Psoas muscle (tissue), 8 donors: ENCODE measurements around the gene HECA. TPM values are rescaled to one million over a fixed set of nuclear protein-coding genes. Genes with fewer than 3 reads are reported as not detected.

Experiments
- ATAC-seq, 4 donors: fragments of 200-7000 bp; cut with Tn5 transposase; one replicate each; pipeline ENCODE4 v1.9.1; 2020; ENCODE audit warnings: moderate library complexity in 3 of 4, mild to moderate bottlenecking in 2 of 4
- DNase-seq, 2 donors: peaks; one replicate each; pipeline ENCODE4 v3.0.0-alpha.2; 2020
- H3K27ac ChIP-seq: fragments of 200-600 bp; one replicate; pipeline ENCODE4 v1.8.0; 2022
- H3K27me3 ChIP-seq, 3 donors: fragments of 200-600 bp in 1 of 3; one replicate each; pipeline versions ENCODE4 v1.6.1 to v1.8.0; 2013 to 2022; ENCODE audit warnings: low read length in 2 of 3, mild to moderate bottlenecking in 2 of 3, moderate library complexity in 1 of 3; ENCODE audit not compliant: insufficient read depth in 3 of 3
- H3K36me3 ChIP-seq, 2 donors: fragments of 200-600 bp in 1 of 2; one replicate each; pipeline versions ENCODE4 v1.6.1 to v1.8.0; 2013 to 2022; ENCODE audit warnings: low read depth in 1 of 2, mild to moderate bottlenecking in 1 of 2, moderate library complexity in 1 of 2; ENCODE audit not compliant: insufficient read depth in 1 of 2
- H3K4me1 ChIP-seq: fragments of 200-600 bp; one replicate; pipeline ENCODE4 v1.8.0; 2022
- H3K4me3 ChIP-seq: fragments of 200-600 bp; one replicate; pipeline ENCODE4 v1.8.0; 2022; ENCODE audit warnings: mild to moderate bottlenecking
- H3K9me3 ChIP-seq: fragments of 200-600 bp; one replicate; pipeline ENCODE4 v1.8.0; 2022
- WGBS, 3 donors: extraction: QIAGEN DNeasy Blood & Tissue Kit; methylation state at CpG; one replicate each; pipeline versions ENCODE4 v1.1.6 to v1.1.7; 2013; 5-methylcytosine and 5-hydroxymethylcytosine counted together
- intact Hi-C, 2 donors: fragments of 100-400 bp; cut with DNase I; formaldehyde crosslinking; loops; one replicate each; pipeline versions ENCODE4 v1.11.0 to v1.14.2; 2022
- polyA plus RNA-seq, 3 donors: library from polyadenylated mRNA; stranded (reverse); fragments of 200-250 nt; gene quantifications; one replicate each; pipeline ENCODE4 v1.2.3, GENCODE V29; 2013
- total RNA-seq, 4 donors: library from RNA; stranded (reverse); fragmentation: NEBNext Ultra II Directional in 2 of 4; extraction: Animal tissue kit (Norgen Biotek cat#: 25700) in 2 of 4; gene quantifications; one replicate each; pipeline versions ENCODE4 v1.2.1 to v1.2.4, GENCODE V29; 2021 to 2023
- TF ChIP-seq, protein P1 (sequence below): fragments of 200-600 bp; IDR thresholded peaks from one replicate; pipeline ENCODE4 v1.8.0; 2022; ENCODE audit warnings: antibody characterized with exemption
- donor health status: healthy with polysubstance abuse.
- donor health status: DM: no; HTN: no; CAD: no; lungs with moderate emphysema.
- donor health status: Bipolar disorder and iron deficiency.
- donor health status: healthy.
- donor health status: DM: yes; HTN: yes; CAD: no.
- donor health status: DM: no; HTN: no; CAD: no.
- donor health status: DM: no; HTN: no; CAD: no.
- donor health status: DM: yes; HTN: yes; CAD: no.

HECA gene
- total and polyA plus RNA-seq, 7 donors = 4.5 to 39.7 (median 32.5) TPM

DNA sequence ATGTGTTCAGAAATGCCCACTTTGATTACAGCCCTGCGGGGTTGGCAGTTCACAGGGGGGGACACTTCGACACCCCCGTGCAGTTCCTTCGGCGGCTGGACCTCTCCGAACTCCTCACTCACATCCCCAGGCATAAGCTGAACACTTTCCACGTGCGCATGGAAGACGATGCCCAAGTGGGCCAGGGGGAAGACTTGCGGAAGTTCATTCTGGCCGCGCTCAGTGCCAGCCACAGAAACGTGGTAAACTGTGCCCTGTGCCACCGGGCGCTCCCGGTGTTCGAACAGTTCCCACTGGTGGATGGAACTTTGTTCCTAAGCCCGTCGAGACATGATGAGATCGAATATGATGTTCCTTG is 32.1 kb downstream of the HECA start:
- DNase-seq (no peak), ATAC-seq (no peak)
- Histone ChIP-seq H3K4me3 (no peak overlapping the region), H3K27me3 (no peaks in the 10 kb centered on the region), H3K9me3 (no peaks in the 10 kb centered on the region), H3K4me1 (peaks cover 7% of the 10 kb centered on the region), H3K36me3 (peaks cover 0 to 19% of the 10 kb centered on the region in 2 donors), H3K27ac (no peak overlapping the region)
- intact Hi-C loops = no loop called here
- TF ChIP-seq, protein P1, sequence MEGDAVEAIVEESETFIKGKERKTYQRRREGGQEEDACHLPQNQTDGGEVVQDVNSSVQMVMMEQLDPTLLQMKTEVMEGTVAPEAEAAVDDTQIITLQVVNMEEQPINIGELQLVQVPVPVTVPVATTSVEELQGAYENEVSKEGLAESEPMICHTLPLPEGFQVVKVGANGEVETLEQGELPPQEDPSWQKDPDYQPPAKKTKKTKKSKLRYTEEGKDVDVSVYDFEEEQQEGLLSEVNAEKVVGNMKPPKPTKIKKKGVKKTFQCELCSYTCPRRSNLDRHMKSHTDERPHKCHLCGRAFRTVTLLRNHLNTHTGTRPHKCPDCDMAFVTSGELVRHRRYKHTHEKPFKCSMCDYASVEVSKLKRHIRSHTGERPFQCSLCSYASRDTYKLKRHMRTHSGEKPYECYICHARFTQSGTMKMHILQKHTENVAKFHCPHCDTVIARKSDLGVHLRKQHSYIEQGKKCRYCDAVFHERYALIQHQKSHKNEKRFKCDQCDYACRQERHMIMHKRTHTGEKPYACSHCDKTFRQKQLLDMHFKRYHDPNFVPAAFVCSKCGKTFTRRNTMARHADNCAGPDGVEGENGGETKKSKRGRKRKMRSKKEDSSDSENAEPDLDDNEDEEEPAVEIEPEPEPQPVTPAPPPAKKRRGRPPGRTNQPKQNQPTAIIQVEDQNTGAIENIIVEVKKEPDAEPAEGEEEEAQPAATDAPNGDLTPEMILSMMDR = no peak
- WGBS, 3 donors = 95 to 97% (median 96%) methylated on average over 20 of the region's 20 CpGs

DNA sequence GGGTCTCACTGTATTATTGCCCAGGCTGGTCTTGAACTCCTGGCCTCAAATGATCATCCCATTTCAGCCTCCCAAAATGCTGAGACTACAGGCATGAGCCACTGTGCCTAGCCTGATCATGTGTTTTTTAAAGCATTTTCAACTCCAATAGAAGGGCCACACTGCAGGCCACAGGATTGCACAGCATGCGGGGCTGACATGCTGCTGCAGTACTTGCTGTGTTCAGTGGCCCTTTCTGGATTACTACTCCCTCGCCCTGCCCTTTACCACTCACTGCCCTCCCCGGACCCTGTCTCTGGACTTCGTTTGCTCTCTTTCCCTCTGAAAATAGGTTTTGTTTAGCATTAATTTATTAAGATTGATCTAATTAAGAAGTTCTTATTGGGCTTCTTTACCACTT is 37.3 kb downstream of the HECA start:
- DNase-seq (no peak), ATAC-seq (no peak)
- no peaks in the 10 kb centered on the region for H3K27me3 ChIP-seq
- H3K4me3 ChIP-seq = no peak overlapping the region
- intact Hi-C loops = no loop called here
- no peaks in the 10 kb centered on the region for H3K4me1 ChIP-seq
- H3K27ac ChIP-seq = no peak overlapping the region
- 96 to 99% (median 98%) methylated on average over 4 of the region's 4 CpGs for WGBS, 3 donors
- TF ChIP-seq, protein P1 = no peak
- H3K36me3 ChIP-seq = peaks cover 2 to 39% of the 10 kb centered on the region in 2 donors
- H3K9me3 ChIP-seq = no peaks in the 10 kb centered on the region

DNA sequence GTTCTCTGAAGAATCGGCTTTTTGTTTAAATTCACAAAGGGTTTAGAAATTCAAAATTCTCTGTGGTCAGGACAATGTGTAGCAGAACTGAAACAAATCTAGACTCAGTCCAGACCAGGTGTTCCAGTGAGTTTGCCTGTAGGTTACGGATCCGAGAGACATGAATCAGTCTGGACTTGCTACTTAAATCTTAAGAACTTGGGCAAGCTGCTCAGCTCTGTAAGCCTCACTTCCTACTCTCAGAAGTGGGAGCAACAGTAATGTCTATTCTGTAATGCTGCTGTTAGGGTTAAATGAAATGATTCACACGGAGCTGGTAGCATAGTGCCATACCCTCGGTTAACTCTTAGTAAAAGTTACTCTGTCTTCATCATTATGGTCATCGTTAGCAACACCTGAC is 37.7 kb downstream of the HECA start:
- Histone ChIP-seq H3K27ac (no peak overlapping the region), H3K4me1 (no peaks in the 10 kb centered on the region), H3K9me3 (no peaks in the 10 kb centered on the region), H3K4me3 (no peak overlapping the region), H3K36me3 (peaks cover 2 to 39% of the 10 kb centered on the region in 2 donors), H3K27me3 (no peaks in the 10 kb centered on the region)
- intact Hi-C loops = no loop called here
- ATAC-seq (no peak), DNase-seq (no peak)
- 75 to 87% (median 84%) methylated on average over 6 of the region's 6 CpGs for WGBS, 3 donors
- TF ChIP-seq, protein P1 = no peak

DNA sequence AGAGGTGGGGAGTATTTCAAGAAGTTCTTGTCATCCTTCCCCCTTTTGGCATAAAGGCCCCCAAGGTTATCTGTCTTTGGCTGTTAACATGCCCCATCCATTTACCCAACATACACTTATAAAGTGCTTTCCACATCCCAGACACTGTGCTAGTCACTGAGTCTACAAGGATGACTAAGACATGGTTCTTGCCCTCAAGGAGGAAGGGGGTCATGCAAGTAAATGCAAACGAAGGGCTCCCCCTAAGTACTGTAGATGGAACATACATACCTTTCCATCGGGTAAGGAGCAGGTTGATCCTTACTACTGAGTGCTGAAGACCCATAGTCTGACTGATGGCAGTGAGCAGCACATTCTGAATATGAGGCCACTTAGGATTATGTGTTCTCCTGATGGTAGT is 38.3 kb downstream of the HECA start:
- Histone ChIP-seq H3K4me3 (no peak overlapping the region), H3K9me3 (no peaks in the 10 kb centered on the region), H3K27ac (no peak overlapping the region), H3K27me3 (no peaks in the 10 kb centered on the region), H3K36me3 (peaks cover 4 to 41% of the 10 kb centered on the region in 2 donors), H3K4me1 (no peaks in the 10 kb centered on the region)
- ATAC-seq (peak in 2 of 4 donors; percentile 32 to 69), DNase-seq (no peak)
- 72 to 82% (median 82%) methylated on average over 2 of the region's 2 CpGs for WGBS, 3 donors
- TF ChIP-seq, protein P1 = no peak
- intact Hi-C loops = no loop called here

DNA sequence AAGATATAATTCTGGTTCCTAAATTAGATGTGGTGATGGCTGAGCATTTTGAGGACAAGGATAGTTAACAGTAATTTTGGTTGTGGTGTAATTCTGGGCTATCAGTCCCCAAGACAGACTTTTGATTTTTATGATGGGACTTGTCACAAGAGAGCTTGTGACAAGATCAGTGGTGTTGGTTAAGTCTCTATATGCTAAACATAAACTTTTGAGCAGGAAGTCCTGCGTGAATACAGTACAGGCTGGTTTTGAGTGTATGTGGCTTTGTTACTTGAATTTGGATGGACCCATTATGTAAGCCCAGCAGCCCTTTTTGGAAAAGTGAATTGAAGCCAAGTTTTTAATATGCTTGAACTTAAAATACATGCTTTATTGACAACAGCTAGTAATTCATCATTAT is 38.9 kb downstream of the HECA start:
- no peaks in the 10 kb centered on the region for H3K4me1 ChIP-seq
- H3K4me3 ChIP-seq = no peak overlapping the region
- no peak overlapping the region for H3K27ac ChIP-seq
- ATAC-seq = no peak
- intact Hi-C loops = no loop called here
- no peak for DNase-seq
- peaks cover 4 to 47% of the 10 kb centered on the region in 2 donors for H3K36me3 ChIP-seq
- H3K27me3 ChIP-seq = no peaks in the 10 kb centered on the region
- TF ChIP-seq, protein P1 = no peak
- no peaks in the 10 kb centered on the region for H3K9me3 ChIP-seq
- WGBS, 3 donors = 97 to 100% (median 100%) methylated on average over 1 of the region's 1 CpG
